Tibial nerve (tissue), 4 donors: ENCODE results near the gene ZNF133.

Source experiments
- CTCF ChIP-seq, 5 experiments: fragments of 200-600 bp in 3 of 5; fragments of 450-650 bp in 2 of 5; sonication (generic) in 3 of 5; IDR thresholded peaks; one replicate each; pipeline ENCODE4 v1.5.1; 2016 to 2019; ENCODE audit warnings: antibody characterized with exemption in 5 of 5, mild to moderate bottlenecking in 3 of 5, moderate library complexity in 2 of 5
- EP300 ChIP-seq, 2 donors: sonication (generic); formaldehyde crosslinking; IDR thresholded peaks; one replicate each; pipeline ENCODE4 v1.6.1; 2017; ENCODE audit warnings: antibody characterized with exemption in 2 of 2, mild to moderate bottlenecking in 1 of 2
- POLR2A ChIP-seq, 2 donors: fragments of 450-650 bp; IDR thresholded peaks; one replicate each; pipeline ENCODE4 v1.6.1; 2017; ENCODE audit warnings: antibody characterized with exemption in 2 of 2, mild to moderate bottlenecking in 2 of 2, moderate library complexity in 2 of 2

GRCh38 chr20:18267815-18268214, 20.5 kb upstream of the ZNF133 start:
- TF ChIP-seq EP300 (IDR thresholded peaks at IDR 0.05) (no peak), CTCF (IDR thresholded peaks at IDR 0.05) (no peak), POLR2A (IDR thresholded peaks at IDR 0.05) (no peak)
